GM12864 (cell line): ENCODE results near the gene FERMT3.
A peak's percentile ranks its signal among the peaks of the same experiment; 100 is the strongest.

Experiments
- DNase-seq: peaks from one replicate; pipeline ENCODE4 v3.0.0-alpha.2; 2011; ENCODE audit warnings: low read depth
- H3K4me3 ChIP-seq: 2 replicates; pipeline ENCODE4 v1.5.1; 2011; ENCODE audit warnings: mild to moderate bottlenecking, low read depth, low read length, control low read depth
- TF ChIP-seq, protein P1 (sequence below): IDR thresholded peaks from 2 replicates; pipeline ENCODE4 v1.5.1; 2011; ENCODE audit warnings: low read depth, mild to moderate bottlenecking, moderate library complexity, low read length, control low read depth, inconsistent platforms; ENCODE audit errors: missing control alignments

The FERMT3 gene

DNA sequence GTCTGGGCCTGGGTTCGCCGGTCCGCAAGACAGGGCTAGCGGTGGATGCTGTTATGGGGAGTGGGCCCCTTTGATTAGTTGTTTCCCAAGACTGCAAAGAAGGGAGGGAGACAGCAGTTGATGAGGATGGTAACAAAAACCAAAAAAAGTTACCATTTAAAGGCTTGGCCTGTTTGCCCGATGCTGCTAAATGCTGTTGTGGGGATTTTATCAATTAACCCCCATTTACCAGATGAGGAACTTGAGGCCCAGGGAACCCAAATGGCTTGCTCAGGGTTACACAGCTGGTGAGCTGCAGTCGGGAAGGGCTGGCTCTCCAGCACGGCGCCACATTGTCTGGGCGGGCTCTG, 16.1 kb downstream of the FERMT3 start:
- no peak for DNase-seq
- no peak overlapping the region for H3K4me3 ChIP-seq
- TF ChIP-seq, protein P1, sequence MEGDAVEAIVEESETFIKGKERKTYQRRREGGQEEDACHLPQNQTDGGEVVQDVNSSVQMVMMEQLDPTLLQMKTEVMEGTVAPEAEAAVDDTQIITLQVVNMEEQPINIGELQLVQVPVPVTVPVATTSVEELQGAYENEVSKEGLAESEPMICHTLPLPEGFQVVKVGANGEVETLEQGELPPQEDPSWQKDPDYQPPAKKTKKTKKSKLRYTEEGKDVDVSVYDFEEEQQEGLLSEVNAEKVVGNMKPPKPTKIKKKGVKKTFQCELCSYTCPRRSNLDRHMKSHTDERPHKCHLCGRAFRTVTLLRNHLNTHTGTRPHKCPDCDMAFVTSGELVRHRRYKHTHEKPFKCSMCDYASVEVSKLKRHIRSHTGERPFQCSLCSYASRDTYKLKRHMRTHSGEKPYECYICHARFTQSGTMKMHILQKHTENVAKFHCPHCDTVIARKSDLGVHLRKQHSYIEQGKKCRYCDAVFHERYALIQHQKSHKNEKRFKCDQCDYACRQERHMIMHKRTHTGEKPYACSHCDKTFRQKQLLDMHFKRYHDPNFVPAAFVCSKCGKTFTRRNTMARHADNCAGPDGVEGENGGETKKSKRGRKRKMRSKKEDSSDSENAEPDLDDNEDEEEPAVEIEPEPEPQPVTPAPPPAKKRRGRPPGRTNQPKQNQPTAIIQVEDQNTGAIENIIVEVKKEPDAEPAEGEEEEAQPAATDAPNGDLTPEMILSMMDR: no peak

DNA sequence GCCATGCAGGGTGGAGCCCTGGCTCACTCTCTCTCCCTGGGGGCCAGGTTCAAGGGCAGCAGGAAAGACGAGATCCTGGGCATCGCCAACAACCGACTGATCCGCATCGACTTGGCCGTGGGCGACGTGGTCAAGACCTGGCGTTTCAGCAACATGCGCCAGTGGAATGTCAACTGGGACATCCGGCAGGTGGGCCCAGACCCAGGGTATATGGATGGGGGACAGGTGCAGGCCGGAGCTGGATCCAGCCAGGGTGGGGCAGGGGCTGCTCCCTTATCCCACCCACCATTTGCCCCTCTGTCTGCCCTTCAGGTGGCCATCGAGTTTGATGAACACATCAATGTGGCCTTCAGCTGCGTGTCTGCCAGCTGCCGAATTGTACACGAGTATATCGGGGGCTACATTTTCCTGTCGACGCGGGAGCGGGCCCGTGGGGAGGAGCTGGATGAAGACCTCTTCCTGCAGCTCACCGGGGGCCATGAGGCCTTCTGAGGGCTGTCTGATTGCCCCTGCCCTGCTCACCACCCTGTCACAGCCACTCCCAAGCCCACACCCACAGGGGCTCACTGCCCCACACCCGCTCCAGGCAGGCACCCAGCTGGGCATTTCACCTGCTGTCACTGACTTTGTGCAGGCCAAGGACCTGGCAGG, 16.6 kb downstream of the FERMT3 start:
- no peak overlapping the region for H3K4me3 ChIP-seq
- TF ChIP-seq, protein P1: no peak
- DNase-seq: no peak

DNA sequence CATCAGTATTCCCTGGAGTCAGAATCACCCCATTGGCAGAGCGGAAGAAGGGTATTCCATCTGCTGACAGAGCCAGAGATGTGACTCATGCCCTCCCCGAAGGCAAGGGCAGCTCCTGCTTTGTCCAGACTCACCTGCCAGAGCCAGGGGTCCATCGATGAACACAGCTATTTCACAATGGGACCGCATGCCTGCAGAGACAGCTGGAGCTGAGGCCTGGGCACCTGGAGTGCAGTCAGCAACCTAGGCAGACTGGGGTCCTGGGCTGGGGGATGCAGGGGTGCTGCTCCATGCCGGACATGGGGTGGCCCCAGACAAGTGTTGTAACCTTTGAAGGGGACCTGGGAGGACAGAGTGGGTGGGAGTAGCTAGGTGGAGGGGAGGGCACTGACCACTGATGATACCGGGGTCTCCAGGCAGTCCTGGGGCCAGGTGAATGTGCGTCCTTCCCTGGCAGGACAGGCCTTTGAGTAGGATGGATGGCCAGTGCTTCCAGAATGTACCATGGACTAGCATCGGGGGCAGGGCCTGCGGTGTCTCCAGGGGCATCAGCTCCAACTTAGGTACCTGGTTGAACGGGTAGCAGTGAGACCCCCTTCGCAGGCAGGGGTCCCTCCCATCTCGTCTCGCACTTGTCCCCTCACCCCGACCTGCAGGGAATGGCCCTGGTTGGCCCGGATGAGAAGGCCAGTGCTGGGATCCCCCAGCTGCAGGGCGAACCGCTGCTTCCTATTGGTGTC, 17.8 kb downstream of the FERMT3 start:
- peak overlapping the region; percentile 62 for H3K4me3 ChIP-seq
- no peak for DNase-seq
- TF ChIP-seq, protein P1: no peak

DNA sequence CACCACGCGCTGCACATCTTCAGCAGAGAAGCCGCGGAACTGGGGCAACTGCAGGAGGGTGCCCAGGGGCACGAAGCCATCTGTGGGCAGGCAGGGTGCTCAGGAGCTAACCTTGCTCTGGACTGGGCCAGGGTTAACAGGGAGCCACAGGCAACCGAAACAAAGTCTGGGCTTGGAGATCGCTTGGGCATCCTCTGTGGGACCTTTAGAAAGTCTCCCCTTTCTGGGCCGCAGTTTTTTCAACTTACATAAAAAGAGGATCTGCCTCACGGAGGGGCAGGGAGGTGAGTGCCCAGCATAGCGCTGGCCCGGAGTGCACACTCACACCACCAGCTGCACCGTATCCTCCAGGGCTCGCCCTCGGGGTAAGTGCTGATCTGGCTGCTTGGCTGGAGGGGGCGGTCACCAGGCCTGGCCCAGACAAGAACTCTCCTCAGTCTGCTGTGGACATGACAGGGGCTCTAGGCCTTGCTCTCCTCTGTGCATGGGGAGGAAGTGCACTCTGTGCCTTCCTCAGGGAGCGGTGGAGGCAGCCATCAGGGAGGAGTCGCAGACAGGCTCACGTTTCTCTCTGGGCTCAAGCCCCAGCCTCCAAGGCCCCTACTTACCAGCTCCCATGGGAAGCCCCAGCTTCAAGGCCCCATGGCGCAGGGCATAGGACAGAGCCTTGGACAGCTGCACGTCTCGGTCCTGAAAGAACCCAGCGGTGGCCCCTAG, 18.5 kb downstream of the FERMT3 start:
- peak overlapping the region; percentile 62 for H3K4me3 ChIP-seq
- TF ChIP-seq, protein P1: no peak
- DNase-seq: no peak

DNA sequence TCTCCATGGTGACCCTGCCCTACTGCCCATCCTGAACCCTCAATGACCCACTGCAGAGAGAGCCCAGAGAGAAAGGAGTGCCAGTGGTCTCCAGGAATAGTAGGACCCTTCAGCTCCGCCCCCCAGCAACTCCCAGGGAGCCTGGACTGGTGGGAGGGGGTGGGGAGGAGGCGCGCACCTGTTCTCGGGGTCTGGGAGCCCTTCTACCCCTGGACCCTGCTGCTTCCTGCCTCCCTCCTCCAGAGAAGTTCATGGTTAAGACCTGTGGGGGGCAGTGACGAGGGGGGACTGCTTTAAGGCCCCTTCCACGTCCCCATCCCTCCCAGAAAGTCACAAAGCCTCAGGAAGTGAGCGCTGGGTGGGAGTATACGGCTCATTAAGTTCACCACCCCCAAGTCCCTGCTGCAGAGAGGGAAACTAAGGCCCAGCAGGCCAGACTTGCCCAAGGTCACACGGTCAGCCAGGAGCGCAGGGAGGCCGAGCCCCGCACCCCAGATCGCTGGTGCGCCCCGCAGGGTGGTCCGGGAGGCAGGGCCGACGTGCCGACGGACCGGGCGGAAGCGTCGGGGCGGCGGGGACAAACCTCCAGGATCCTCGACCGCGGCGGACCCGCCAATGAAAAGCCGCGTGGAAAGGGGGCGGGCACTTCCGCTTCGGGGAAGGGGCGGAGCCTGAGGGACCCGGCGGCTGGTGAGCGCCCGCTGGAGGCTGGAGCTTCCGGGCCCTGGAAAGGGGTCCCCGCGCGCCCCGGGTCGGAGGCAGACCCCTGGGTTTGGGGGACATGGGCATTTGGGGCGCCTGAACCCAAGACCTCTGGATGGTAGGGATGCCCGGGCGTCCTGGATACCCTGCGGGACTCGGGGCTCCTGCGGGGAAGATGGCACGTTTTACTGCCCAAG, 19.3 kb downstream of the FERMT3 start, which contains the start of the genes NUDT22 and TRPT1:
Gene NUDT22, plus strand, starts transcription at position 667 of the 899 bp plus-strand sequence. CDS start 379 bp downstream, outside the sequence.
Gene TRPT1, minus strand, starts transcription at position 579 of the 899 bp plus-strand sequence. Its CDS starts 326 bp downstream, at position 253.
- peak; percentile 43 for DNase-seq
- H3K4me3 ChIP-seq: peak within 1 kb of the TSS; percentile 62
- TF ChIP-seq, protein P1: peak; percentile 48

DNA sequence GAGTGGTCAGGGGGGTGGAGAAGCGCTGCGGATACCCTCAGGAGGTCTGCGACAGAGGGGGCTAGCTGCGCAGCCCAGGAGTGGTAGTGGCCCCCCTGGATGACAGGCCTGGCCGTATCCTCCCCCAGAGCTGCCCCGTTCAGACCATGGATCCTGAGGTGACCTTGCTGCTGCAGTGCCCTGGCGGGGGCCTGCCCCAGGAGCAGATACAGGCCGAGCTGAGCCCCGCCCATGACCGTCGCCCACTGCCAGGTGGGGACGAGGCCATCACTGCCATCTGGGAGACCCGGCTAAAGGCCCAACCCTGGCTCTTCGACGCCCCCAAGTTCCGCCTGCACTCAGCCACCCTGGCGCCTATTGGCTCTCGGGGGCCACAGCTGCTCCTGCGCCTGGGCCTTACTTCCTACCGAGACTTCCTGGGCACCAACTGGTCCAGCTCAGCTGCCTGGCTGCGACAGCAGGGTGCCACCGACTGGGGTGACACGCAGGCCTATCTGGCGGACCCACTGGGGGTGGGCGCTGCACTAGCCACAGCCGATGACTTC, 20.1 kb downstream of the FERMT3 start:
- TF ChIP-seq, protein P1: no peak
- peak overlapping the region; percentile 62 for H3K4me3 ChIP-seq
- DNase-seq: no peak
